ENCODE measurements around the gene HMCN1. TPM values are rescaled to one million over a fixed set of nuclear protein-coding genes. Genes with fewer than 3 reads are reported as not detected.

The HMCN1 gene
- total RNA-seq, 8 experiments from 2014 or later = 0.43 to 56.8 (median 6.8) TPM

GRCh38 chr1:185846672-185847444 is 112.7 kb downstream of the HMCN1 start:
- WGBS, 10 experiments = 64 to 86% (median 78%) methylated on average over 1 to 4 of the region's 4 CpGs
- peak in 2 of 8 experiments; percentile 40 to 71 for ATAC-seq (replicated peaks in 6 of 8)
- in situ Hi-C loops (cut with MboI; ENCODE audit: low pct_unique_long_range_greater_than_20kb in 2 of 9, low sequenced_read_pairs in 9 of 9, unreplicated experiment in 9 of 9) = loop anchor here in 1 of 9 experiments (25.0 kb wide), 1 partner anchor 115 kb away; no protein-coding TSS in a partner anchor
- Histone ChIP-seq H3K27ac (no peak overlapping the region), H3K4me1 (replicated peaks in 1 of 2) (no peaks in the 10 kb centered on the region), H3K4me3 (no peak overlapping the region)

GRCh38 chr1:185849014-185849413 is 114.8 kb downstream of the HMCN1 start:
- in situ Hi-C loops (cut with MboI; ENCODE audit: low pct_unique_long_range_greater_than_20kb in 2 of 9, low sequenced_read_pairs in 9 of 9, unreplicated experiment in 9 of 9) = loop anchor here in 1 of 9 experiments (25.0 kb wide), 1 partner anchor 113 kb away; no protein-coding TSS in a partner anchor
- no peak overlapping the region for H3K4me3 ChIP-seq
- H3K27ac ChIP-seq = no peak overlapping the region
- ATAC-seq (replicated peaks in 6 of 8) = peak in 3 of 8 experiments; percentile 73 to 78 (median 74)
- no peaks in the 10 kb centered on the region for H3K4me1 ChIP-seq (replicated peaks in 1 of 2)
- WGBS, 10 experiments = 18 to 100% (median 66%) methylated on average over 1 of the region's 1 CpG; no CpG with 5 or more reads in 4 of the 10 experiments

DNA sequence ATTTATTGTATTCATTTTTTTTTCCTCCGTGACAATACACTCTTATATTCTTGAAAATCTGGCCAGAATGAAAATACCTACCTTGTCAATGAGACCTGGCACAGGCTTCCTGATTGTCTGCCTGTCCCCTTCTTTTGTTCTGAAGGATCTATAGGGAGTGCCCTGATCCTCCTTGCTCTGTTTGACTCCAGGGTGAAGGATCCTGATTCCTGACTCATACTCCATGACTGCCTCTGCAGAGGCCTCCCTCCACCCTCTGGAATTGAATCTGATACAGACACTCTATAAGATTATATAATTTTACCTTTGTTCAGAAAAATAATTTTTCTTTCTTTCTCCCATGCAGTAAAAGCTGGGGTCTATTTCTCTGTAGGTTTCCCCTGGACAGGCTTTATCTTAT is 116.2 kb downstream of the HMCN1 start:
- WGBS, 10 experiments = 50 to 90% (median 76%) methylated on average over 1 of the region's 1 CpG; no CpG with 5 or more reads in 2 of the 10 experiments
- Histone ChIP-seq H3K4me3 (no peak overlapping the region), H3K27ac (no peak overlapping the region), H3K4me1 (replicated peaks in 1 of 2) (no peaks in the 10 kb centered on the region)
- in situ Hi-C loops (cut with MboI; ENCODE audit: low pct_unique_long_range_greater_than_20kb in 2 of 9, low sequenced_read_pairs in 9 of 9, unreplicated experiment in 9 of 9) = no loop called here
- peak in 2 of 8 experiments; percentile 65 to 70 for ATAC-seq (replicated peaks in 6 of 8)

DNA sequence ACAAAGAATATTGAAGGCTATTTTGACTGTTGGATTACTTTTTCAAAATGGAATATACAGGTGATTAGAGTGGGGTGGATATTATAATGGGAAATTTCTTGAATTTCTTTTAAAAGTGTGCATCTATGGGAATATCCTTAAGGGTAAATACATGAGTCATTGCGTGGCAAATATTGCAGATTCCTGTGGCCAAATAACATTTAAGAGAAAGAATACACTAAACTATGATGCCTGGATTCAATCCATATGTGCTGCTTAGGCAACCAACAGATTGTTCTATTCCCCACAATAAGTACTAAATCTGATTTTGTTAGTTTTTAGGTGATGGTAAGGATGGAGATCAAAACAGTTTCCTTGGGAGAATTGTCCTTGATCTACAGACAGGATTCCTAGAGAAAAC is 119.5 kb downstream of the HMCN1 start:
- 0 to 100% (median 80%) methylated on average over 1 of the region's 1 CpG for WGBS, 10 experiments
- no peak overlapping the region for H3K27ac ChIP-seq
- no peaks in the 10 kb centered on the region for H3K4me1 ChIP-seq (replicated peaks in 1 of 2)
- no peak overlapping the region for H3K4me3 ChIP-seq
- in situ Hi-C loops (cut with MboI; ENCODE audit: low pct_unique_long_range_greater_than_20kb in 2 of 9, low sequenced_read_pairs in 9 of 9, unreplicated experiment in 9 of 9) = no loop called here
- ATAC-seq (replicated peaks in 6 of 8) = peak in 1 of 8 experiments; percentile 20

- Histone ChIP-seq H3K4me3 (no peak overlapping the region), H3K4me1 (replicated peaks in 1 of 2) (no peaks in the 10 kb centered on the region), H3K27ac (no peak overlapping the region)
- WGBS, 10 experiments = 49 to 96% (median 85%) methylated on average over 2 to 3 of the region's 3 CpGs
- in situ Hi-C loops (cut with MboI; ENCODE audit: low pct_unique_long_range_greater_than_20kb in 2 of 9, low sequenced_read_pairs in 9 of 9, unreplicated experiment in 9 of 9) = no loop called here
- ATAC-seq (replicated peaks in 6 of 8) = no peak
These were observed 122.3 kb downstream of the HMCN1 start for GRCh38 chr1:185856482-185856881.

DNA sequence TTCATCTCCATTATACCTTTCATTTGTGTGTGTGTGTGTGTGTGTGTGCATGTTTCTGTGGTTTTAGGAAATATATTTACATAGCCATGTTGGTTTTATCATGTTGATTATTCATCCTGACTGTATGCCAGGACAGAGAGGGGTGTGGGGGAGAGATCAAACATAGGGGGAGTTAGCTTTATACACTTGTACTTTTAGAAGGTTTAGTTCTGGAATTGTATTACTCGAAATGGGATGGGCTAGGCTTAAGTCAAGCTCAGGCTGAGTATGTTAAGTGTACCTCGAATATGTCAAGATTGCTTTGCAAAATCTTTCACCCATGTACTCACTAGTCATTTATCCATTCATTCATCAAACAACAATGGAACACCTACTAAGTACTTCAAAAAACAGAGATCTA is 123.3 kb downstream of the HMCN1 start:
- ATAC-seq (replicated peaks in 6 of 8) = peak in 2 of 8 experiments; percentile 26 to 31
- Histone ChIP-seq H3K4me3 (no peak overlapping the region), H3K27ac (no peak overlapping the region), H3K4me1 (replicated peaks in 1 of 2) (no peaks in the 10 kb centered on the region)
- in situ Hi-C loops (cut with MboI; ENCODE audit: low pct_unique_long_range_greater_than_20kb in 2 of 9, low sequenced_read_pairs in 9 of 9, unreplicated experiment in 9 of 9) = no loop called here
- WGBS, 10 experiments = 5 to 100% (median 53%) methylated on average over 1 to 2 of the region's 2 CpGs; no CpG with 5 or more reads in 2 of the 10 experiments

DNA sequence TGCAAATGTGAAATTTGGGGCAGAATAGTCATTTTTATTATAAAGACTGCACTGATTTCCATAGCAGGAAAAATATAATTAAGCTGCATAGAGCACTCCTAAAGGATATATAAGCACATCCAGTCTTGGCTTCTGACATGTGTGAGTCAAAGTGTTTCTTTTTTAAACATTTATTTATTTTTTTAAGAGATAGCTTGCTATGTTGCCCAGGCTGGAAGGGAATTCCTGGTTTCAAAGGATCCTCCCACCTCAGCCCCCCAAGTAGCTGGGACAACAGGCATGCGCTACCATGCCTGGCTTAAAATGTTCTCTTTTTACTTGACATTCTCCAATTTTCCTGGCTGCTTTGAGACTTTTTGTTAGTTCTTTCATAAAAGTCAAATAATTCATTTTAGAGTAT is 126.1 kb downstream of the HMCN1 start:
- H3K4me1 ChIP-seq (replicated peaks in 1 of 2) = no peaks in the 10 kb centered on the region
- WGBS, 10 experiments = 89 to 100% (median 100%) methylated on average over 1 of the region's 1 CpG; no CpG with 5 or more reads in 4 of the 10 experiments
- in situ Hi-C loops (cut with MboI; ENCODE audit: low pct_unique_long_range_greater_than_20kb in 2 of 9, low sequenced_read_pairs in 9 of 9, unreplicated experiment in 9 of 9) = no loop called here
- ATAC-seq (replicated peaks in 6 of 8) = no peak
- no peak overlapping the region for H3K27ac ChIP-seq
- H3K4me3 ChIP-seq = no peak overlapping the region

DNA sequence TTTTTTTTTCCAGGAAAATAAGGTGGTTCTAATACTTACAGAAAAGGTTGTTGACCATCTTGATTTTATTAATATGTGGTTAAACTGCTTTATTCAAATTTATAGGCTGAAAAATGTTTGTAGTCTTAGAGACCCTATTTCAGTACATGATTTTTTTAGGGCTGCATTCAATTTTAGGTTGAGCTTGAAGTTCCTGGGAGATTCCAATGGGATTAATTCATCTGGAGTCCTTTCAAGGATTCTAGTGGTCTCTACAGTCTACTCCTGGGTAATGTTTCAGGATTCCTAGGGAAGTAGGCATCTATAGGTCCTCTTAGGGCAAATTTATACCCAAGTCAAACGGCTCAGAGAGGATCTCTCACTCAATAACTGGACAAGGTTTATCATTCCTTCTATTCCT is 126.7 kb downstream of the HMCN1 start:
- Histone ChIP-seq H3K27ac (no peak overlapping the region), H3K4me1 (replicated peaks in 1 of 2) (no peaks in the 10 kb centered on the region), H3K4me3 (no peak overlapping the region)
- no peak for ATAC-seq (replicated peaks in 6 of 8)
- in situ Hi-C loops (cut with MboI; ENCODE audit: low pct_unique_long_range_greater_than_20kb in 2 of 9, low sequenced_read_pairs in 9 of 9, unreplicated experiment in 9 of 9) = no loop called here
- WGBS, 10 experiments = 0 to 100% (median 83%) methylated on average over 1 of the region's 1 CpG; no CpG with 5 or more reads in 2 of the 10 experiments

DNA sequence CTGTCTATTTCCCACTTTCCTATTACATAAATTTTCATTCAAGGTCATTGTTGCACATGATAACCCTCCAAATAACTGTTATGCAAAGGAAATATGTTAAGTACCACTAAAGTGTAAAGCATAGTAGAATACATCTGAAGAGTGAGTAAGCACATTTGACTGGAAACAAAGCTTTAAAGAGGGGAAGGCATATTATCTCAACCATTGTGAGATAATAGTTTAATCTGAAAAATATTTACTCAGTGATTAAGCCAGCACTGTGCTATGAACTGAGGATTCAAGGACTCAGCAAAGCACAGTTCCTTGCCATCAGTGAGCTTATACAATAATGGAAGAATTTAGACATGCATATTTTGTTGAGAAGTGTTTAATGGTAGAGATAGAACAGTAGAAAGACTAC is 127.4 kb downstream of the HMCN1 start:
- in situ Hi-C loops (cut with MboI; ENCODE audit: low pct_unique_long_range_greater_than_20kb in 2 of 9, low sequenced_read_pairs in 9 of 9, unreplicated experiment in 9 of 9) = no loop called here
- H3K4me3 ChIP-seq = no peak overlapping the region
- H3K27ac ChIP-seq = no peak overlapping the region
- H3K4me1 ChIP-seq (replicated peaks in 1 of 2) = no peaks in the 10 kb centered on the region
- ATAC-seq (replicated peaks in 6 of 8) = no peak

DNA sequence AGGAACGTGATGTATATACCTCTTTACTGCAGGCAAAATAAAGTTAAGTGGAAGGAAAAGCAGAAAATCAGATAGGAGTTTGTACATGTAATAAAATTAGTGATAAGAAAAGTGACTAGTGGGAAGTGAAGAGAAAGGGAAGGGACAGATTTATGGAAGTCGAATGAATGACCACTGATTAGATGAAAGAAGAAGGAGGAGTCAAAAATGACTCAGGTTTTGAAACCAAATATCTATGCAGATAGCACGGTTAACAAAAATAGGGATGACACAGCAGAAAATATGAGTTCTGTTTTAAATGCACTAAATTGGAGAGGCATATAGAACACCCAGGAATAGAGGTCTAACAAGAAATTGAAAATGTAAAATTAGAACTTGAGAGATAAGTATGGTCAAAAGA is 128.0 kb downstream of the HMCN1 start:
- in situ Hi-C loops (cut with MboI; ENCODE audit: low pct_unique_long_range_greater_than_20kb in 2 of 9, low sequenced_read_pairs in 9 of 9, unreplicated experiment in 9 of 9) = no loop called here
- WGBS, 10 experiments = 28 to 94% (median 73%) methylated on average over 3 of the region's 3 CpGs
- no peak overlapping the region for H3K27ac ChIP-seq
- no peak overlapping the region for H3K4me3 ChIP-seq
- H3K4me1 ChIP-seq (replicated peaks in 1 of 2) = no peaks in the 10 kb centered on the region
- peak in 2 of 8 experiments; percentile 45 to 75 for ATAC-seq (replicated peaks in 6 of 8)

GRCh38 chr1:185864331-185864730 is 130.1 kb downstream of the HMCN1 start:
- Histone ChIP-seq H3K4me1 (replicated peaks in 1 of 2) (no peaks in the 10 kb centered on the region), H3K27ac (no peak overlapping the region), H3K4me3 (no peak overlapping the region)
- 63 to 95% (median 90%) methylated on average over 2 to 5 of the region's 5 CpGs; no CpG with 5 or more reads in 1 of the 10 experiments for WGBS, 10 experiments
- ATAC-seq (replicated peaks in 6 of 8) = no peak
- in situ Hi-C loops (cut with MboI; ENCODE audit: low pct_unique_long_range_greater_than_20kb in 2 of 9, low sequenced_read_pairs in 9 of 9, unreplicated experiment in 9 of 9) = no loop called here

DNA sequence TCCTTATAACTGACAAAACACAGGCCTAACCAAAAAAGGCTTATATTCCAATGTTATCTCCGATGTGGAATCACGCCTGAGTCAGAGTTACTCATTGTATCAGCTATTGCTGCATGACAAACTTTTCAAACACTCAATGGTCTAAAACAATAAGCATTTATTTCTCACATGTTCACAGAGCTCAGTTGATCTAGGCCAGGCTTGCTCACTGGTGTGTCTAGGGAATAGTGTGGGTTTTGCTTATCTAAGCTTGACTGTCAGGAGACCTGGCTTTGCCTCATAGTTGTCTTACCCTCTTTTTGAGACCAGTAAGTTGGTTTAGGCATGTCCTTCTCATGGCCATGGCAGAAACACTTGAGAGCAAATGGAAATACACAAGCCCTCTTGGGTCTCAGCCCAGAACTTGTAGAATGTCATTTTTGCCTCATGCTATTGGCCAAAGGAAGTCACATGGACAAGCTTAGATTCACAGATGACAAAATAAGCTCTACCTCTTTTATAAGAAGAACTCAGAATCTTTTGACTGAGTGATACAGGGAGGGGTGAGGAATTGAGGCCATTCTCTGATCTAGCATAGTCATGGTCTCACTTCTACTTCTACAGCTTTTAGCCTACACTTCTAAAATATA is 130.8 kb downstream of the HMCN1 start:
- in situ Hi-C loops (cut with MboI; ENCODE audit: low pct_unique_long_range_greater_than_20kb in 2 of 9, low sequenced_read_pairs in 9 of 9, unreplicated experiment in 9 of 9) = no loop called here
- no peak for ATAC-seq (replicated peaks in 6 of 8)
- no peak overlapping the region for H3K27ac ChIP-seq

GRCh38 chr1:185869590-185869989 is 135.4 kb downstream of the HMCN1 start:
- Histone ChIP-seq H3K4me3 (no peak overlapping the region), H3K27ac (no peak overlapping the region), H3K4me1 (replicated peaks in 1 of 2) (no peaks in the 10 kb centered on the region)
- WGBS, 10 experiments = 70 to 100% (median 88%) methylated on average over 2 of the region's 2 CpGs
- no peak for ATAC-seq (replicated peaks in 6 of 8)
- in situ Hi-C loops (cut with MboI; ENCODE audit: low pct_unique_long_range_greater_than_20kb in 2 of 9, low sequenced_read_pairs in 9 of 9, unreplicated experiment in 9 of 9) = no loop called here

More for the DNA sequence above, 130.8 kb downstream of the HMCN1 start:
- no peaks in the 10 kb centered on the region for H3K4me1 ChIP-seq (replicated peaks in 1 of 2)
- 0 to 100% (median 95%) methylated on average over 1 to 2 of the region's 2 CpGs; no CpG with 5 or more reads in 4 of the 10 experiments for WGBS, 10 experiments
- no peak overlapping the region for H3K4me3 ChIP-seq

All from motor neuron (in vitro differentiated cells).